SH-SY5Y (cell line): Measurements from ENCODE around the gene UNC5CL.

Experiments
- GATA2 ChIP-seq: IDR thresholded peaks from 2 replicates; pipeline ENCODE4 v1.6.1; 2011; ENCODE audit warnings: mild to moderate bottlenecking, low read depth, low read length
- GATA3 ChIP-seq: IDR thresholded peaks from 2 replicates; pipeline ENCODE4 v1.6.1; 2011; ENCODE audit warnings: low read depth, mild to moderate bottlenecking, low read length, moderate library complexity

GRCh38 chr6:41062056-41062455 lies 23.0 kb upstream of the UNC5CL start:
- TF ChIP-seq GATA3 (no peak), GATA2 (no peak)
